Activated T-helper 2 cell treated with anti-CD3 and anti-CD28 coated beads, Interferon-gamma antibody, Interleukin-2, Interleukin-4, amounts not matched to agents 10 μg/mL and 5 μg/mL and 100 μg/mL, durations not matched to agents 14 hours and 24 hours and 36 hours (primary cell): ENCODE results near the gene DMRT1. TPM values are rescaled to one million over a fixed set of nuclear protein-coding genes. Genes with fewer than 3 reads are reported as not detected.
"Not testable (repeated sequence)": the region's sequence is repeated elsewhere in the genome, so short reads cannot be mapped to it uniquely, and the experiment has no call there.

ENCODE experiments used
- DNase-seq: peaks from one replicate; pipeline ENCODE4 v3.0.0; 2021; ENCODE audit warnings: low spot score
- H3K27ac Mint-ChIP-seq: one replicate; pipeline ENCODE4 v1.8.0; 2021; ENCODE audit warnings: mixed read lengths
- H3K27me3 Mint-ChIP-seq: one replicate; pipeline ENCODE4 v1.8.0; 2021; ENCODE audit warnings: low read depth, mixed read lengths
- H3K36me3 Mint-ChIP-seq: one replicate; pipeline ENCODE4 v1.8.0; 2021; ENCODE audit warnings: low read depth, mixed read lengths
- H3K4me1 Mint-ChIP-seq: one replicate; pipeline ENCODE4 v1.8.0; 2021; ENCODE audit warnings: low read depth, mixed read lengths
- H3K4me3 Mint-ChIP-seq: one replicate; pipeline ENCODE4 v1.8.0; 2021; ENCODE audit warnings: low read depth, mild to moderate bottlenecking, moderate library complexity, mixed read lengths
- H3K9me3 Mint-ChIP-seq: one replicate; pipeline ENCODE4 v1.8.0; 2021; ENCODE audit warnings: mixed read lengths
- intact Hi-C: fragments of 100-400 bp; cut with micrococcal nuclease; formaldehyde crosslinking; loops from one replicate; pipeline ENCODE4 v1.15.1; 2023
- total RNA-seq: library from RNA; stranded (reverse); gene quantifications from 2 replicates; pipeline ENCODE4 v1.2.3, GENCODE V29; 2022

DMRT1 gene
- total RNA-seq, 1 donor from 2014 or later: not detected

- H3K4me3 Mint-ChIP-seq: no peak overlapping the region
- no peaks in the 10 kb centered on the region for H3K4me1 Mint-ChIP-seq
- H3K27ac Mint-ChIP-seq: no peak overlapping the region
- DNase-seq: no peak
- H3K27me3 Mint-ChIP-seq: peaks cover 6% of the 10 kb centered on the region
- intact Hi-C loops: no loop called here
- H3K36me3 Mint-ChIP-seq: no peaks in the 10 kb centered on the region
- H3K9me3 Mint-ChIP-seq: no peaks in the 10 kb centered on the region
These were observed 14.8 kb upstream of the DMRT1 start for GRCh38 chr9:826500-827280.

DNA sequence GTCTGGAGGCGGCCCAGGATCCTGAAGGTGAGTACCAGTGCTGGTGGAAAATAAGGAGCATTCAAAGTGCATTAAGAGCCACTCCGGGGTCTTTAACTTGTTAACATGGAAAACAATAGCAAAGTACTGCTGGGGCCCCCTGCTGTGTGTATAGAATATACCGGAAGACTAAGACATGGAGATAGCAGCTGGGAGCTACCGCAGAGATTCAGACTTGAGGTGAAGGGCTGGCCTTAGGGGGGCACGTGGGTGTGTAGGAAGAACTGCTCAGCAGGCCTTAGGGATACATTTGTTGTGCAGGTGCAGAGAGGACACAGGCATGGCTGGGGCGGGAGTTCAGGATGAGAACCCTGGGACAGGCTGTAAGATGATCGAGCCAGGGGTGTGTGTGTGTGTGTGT, 1.2 kb upstream of the DMRT1 start:
- Mint-ChIP-seq H3K9me3 (no peaks in the 10 kb centered on the region), H3K27me3 (peaks cover 42% of the 10 kb centered on the region), H3K4me1 (peaks cover 5% of the 10 kb centered on the region), H3K36me3 (no peaks in the 10 kb centered on the region), H3K27ac (no peak overlapping the region), H3K4me3 (no peak overlapping the region)
- intact Hi-C loops: no loop called here
- DNase-seq: no peak

- Mint-ChIP-seq H3K4me1 (peaks cover 9% of the 10 kb centered on the region), H3K27ac (no peak overlapping the region), H3K36me3 (no peaks in the 10 kb centered on the region), H3K9me3 (no peaks in the 10 kb centered on the region), H3K4me3 (no peak overlapping the region), H3K27me3 (peaks cover 50% of the 10 kb centered on the region)
- DNase-seq: no peak
- intact Hi-C loops: loop anchor here (2.0 kb wide), 2 partner anchors 124 to 206 kb away; no protein-coding TSS in a partner anchor
These were observed 1.3 kb downstream of the DMRT1 start for GRCh38 chr9:842635-843426.

DNA sequence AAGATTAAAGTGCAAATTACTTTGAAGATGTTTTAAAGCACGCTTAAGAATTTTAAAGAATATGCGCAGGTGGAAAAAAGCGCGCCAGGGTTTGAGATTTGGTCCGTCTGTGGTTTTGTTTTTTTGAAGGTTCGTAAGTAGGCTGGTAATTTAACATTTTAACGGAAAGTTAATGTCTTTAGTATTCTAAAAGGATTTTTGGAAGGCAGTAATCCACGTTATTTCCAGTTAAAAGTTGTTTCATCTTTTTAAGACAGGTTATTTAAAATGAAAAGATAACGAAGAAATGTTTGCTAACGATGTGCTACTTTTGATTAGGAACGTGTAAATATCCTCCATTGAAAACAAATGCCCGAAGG, 1.9 kb downstream of the DMRT1 start:
- Mint-ChIP-seq H3K27me3 (peaks cover 50% of the 10 kb centered on the region), H3K27ac (no peak overlapping the region), H3K36me3 (no peaks in the 10 kb centered on the region), H3K4me3 (no peak overlapping the region), H3K9me3 (no peaks in the 10 kb centered on the region), H3K4me1 (peaks cover 10% of the 10 kb centered on the region)
- DNase-seq: no peak
- intact Hi-C loops: loop anchor here (2.0 kb wide), 2 partner anchors 123 to 205 kb away; no protein-coding TSS in a partner anchor

- Mint-ChIP-seq H3K36me3 (no peaks in the 10 kb centered on the region), H3K9me3 (no peaks in the 10 kb centered on the region), H3K4me3 (no peak overlapping the region), H3K27me3 (peaks cover 40% of the 10 kb centered on the region), H3K4me1 (peaks cover 7% of the 10 kb centered on the region), H3K27ac (no peak overlapping the region)
- intact Hi-C loops: no loop called here
- no peak for DNase-seq
These were observed 5.4 kb downstream of the DMRT1 start for GRCh38 chr9:846852-847251.

- Mint-ChIP-seq H3K9me3 (no peaks in the 10 kb centered on the region), H3K27ac (no peak overlapping the region), H3K4me1 (peaks cover 7% of the 10 kb centered on the region), H3K27me3 (peaks cover 43% of the 10 kb centered on the region), H3K4me3 (no peak overlapping the region), H3K36me3 (no peaks in the 10 kb centered on the region)
- no peak for DNase-seq
- intact Hi-C loops: no loop called here
These were observed 6.0 kb downstream of the DMRT1 start for GRCh38 chr9:847505-847904.

DNA sequence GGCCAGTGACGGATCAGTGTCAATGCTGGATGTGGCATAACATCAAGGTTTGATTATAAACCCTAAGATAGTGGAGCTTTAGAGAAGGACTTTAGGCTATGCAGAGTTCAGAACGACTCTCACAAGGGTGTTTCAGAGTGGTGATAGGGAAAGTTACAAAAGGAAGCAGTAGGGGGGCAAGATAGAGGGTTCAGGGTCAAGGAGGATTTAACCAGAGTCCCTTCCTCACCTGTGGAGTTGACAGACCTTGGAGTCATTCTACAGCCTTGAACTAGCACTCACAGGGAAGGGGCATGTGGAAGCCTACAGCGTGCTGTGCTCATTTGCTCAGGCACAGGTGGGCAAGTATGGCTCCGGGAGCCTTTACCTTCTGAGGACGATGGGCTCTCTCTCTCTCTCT, 7.9 kb downstream of the DMRT1 start:
- intact Hi-C loops: no loop called here
- DNase-seq: no peak
- no peaks in the 10 kb centered on the region for H3K36me3 Mint-ChIP-seq

GRCh38 chr9:852539-852938, 11.0 kb downstream of the DMRT1 start:
- Mint-ChIP-seq H3K4me1 (peaks cover 2% of the 10 kb centered on the region), H3K27ac (no peak overlapping the region), H3K4me3 (no peak overlapping the region), H3K27me3 (peaks cover 18% of the 10 kb centered on the region), H3K36me3 (no peaks in the 10 kb centered on the region), H3K9me3 (no peaks in the 10 kb centered on the region)
- no peak for DNase-seq
- intact Hi-C loops: no loop called here

More for the DNA sequence above, 7.9 kb downstream of the DMRT1 start:
- Mint-ChIP-seq H3K4me1 (peaks cover 5% of the 10 kb centered on the region), H3K27me3 (peaks cover 30% of the 10 kb centered on the region), H3K4me3 (no peak overlapping the region), H3K27ac (no peak overlapping the region), H3K9me3 (no peaks in the 10 kb centered on the region)

DNA sequence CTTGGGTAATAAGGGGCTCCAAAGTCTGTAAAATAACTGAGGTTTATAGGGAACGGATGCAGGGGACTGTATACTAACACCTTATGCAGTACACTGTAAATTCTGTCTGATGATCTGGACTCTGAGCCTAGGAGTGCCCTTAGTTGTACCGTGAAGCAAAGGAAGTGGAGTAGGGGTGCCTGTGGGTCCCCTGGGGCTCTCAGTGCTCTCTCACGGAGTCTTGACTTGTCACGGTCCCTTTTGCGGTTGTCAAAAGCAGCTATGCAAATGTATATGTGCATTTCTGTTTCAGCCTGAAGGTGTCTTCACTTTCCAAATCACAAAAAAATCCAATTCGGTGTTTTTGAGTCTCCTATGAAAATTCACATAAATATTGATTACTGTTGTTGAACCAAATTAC, 17.8 kb downstream of the DMRT1 start:
- no peak overlapping the region for H3K4me3 Mint-ChIP-seq
- no peak overlapping the region for H3K27ac Mint-ChIP-seq
- H3K27me3 Mint-ChIP-seq: peaks cover 5% of the 10 kb centered on the region
- no peak for DNase-seq
- intact Hi-C loops: no loop called here
- H3K4me1 Mint-ChIP-seq: no peaks in the 10 kb centered on the region
- H3K36me3 Mint-ChIP-seq: no peaks in the 10 kb centered on the region
- H3K9me3 Mint-ChIP-seq: no peaks in the 10 kb centered on the region

GRCh38 chr9:860706-861105, 19.2 kb downstream of the DMRT1 start:
- Mint-ChIP-seq H3K27ac (no peak overlapping the region), H3K4me3 (no peak overlapping the region), H3K4me1 (no peaks in the 10 kb centered on the region), H3K9me3 (no peaks in the 10 kb centered on the region), H3K36me3 (no peaks in the 10 kb centered on the region), H3K27me3 (peaks cover 5% of the 10 kb centered on the region)
- DNase-seq: no peak
- intact Hi-C loops: no loop called here

GRCh38 chr9:861525-861924, 20.0 kb downstream of the DMRT1 start:
- intact Hi-C loops, H3K27ac Mint-ChIP-seq, H3K36me3 Mint-ChIP-seq, H3K27me3 Mint-ChIP-seq, H3K4me1 Mint-ChIP-seq, H3K4me3 Mint-ChIP-seq, H3K9me3 Mint-ChIP-seq, DNase-seq: not testable (repeated sequence)

- intact Hi-C loops: no loop called here
- Mint-ChIP-seq H3K27me3 (peaks cover 17% of the 10 kb centered on the region), H3K4me1 (peaks cover 4% of the 10 kb centered on the region), H3K9me3 (no peaks in the 10 kb centered on the region), H3K4me3 (no peak overlapping the region), H3K36me3 (no peaks in the 10 kb centered on the region), H3K27ac (no peak overlapping the region)
- no peak for DNase-seq
These were observed 33.8 kb downstream of the DMRT1 start for GRCh38 chr9:875119-875962.
